Rectal smooth muscle tissue (tissue), 1 donor: ENCODE measurements around the gene CAMTA1.

Experiments used
- H3K27ac ChIP-seq: one replicate; pipeline ENCODE4 v1.7.0; 2013; ENCODE audit warnings: low read depth, low read length, inconsistent platforms
- H3K27me3 ChIP-seq: one replicate; pipeline ENCODE4 v1.7.0; 2013; ENCODE audit warnings: low read length; ENCODE audit not compliant: control insufficient read depth, insufficient read depth
- H3K36me3 ChIP-seq: one replicate; pipeline ENCODE4 v1.7.0; 2013; ENCODE audit warnings: low read length; ENCODE audit not compliant: control insufficient read depth, insufficient read depth
- H3K4me1 ChIP-seq: one replicate; pipeline ENCODE4 v1.7.0; 2013; ENCODE audit warnings: low read length; ENCODE audit not compliant: control insufficient read depth, insufficient read depth
- H3K4me3 ChIP-seq: one replicate; pipeline ENCODE4 v1.7.0; 2013; ENCODE audit warnings: low read length
- H3K9ac ChIP-seq: one replicate; pipeline ENCODE4 v1.7.0; 2013; ENCODE audit warnings: low read length

CAMTA1 gene

GRCh38 chr1:6982860-6983259, 197.6 kb downstream of the CAMTA1 start:
- H3K36me3 ChIP-seq, result no peaks in the 10 kb centered on the region

GRCh38 chr1:6984536-6984935, 199.3 kb downstream of the CAMTA1 start:
- Histone ChIP-seq H3K27me3 (no peaks in the 10 kb centered on the region), H3K27ac (no peak overlapping the region), H3K9ac (no peak overlapping the region), H3K36me3 (no peaks in the 10 kb centered on the region), H3K4me3 (no peak overlapping the region), H3K4me1 (no peaks in the 10 kb centered on the region)

More at GRCh38 chr1:6982860-6983259, 197.6 kb downstream of the CAMTA1 start:
- Histone ChIP-seq H3K4me3 (no peak overlapping the region), H3K4me1 (no peaks in the 10 kb centered on the region), H3K9ac (no peak overlapping the region), H3K27ac (no peak overlapping the region), H3K27me3 (no peaks in the 10 kb centered on the region)

DNA sequence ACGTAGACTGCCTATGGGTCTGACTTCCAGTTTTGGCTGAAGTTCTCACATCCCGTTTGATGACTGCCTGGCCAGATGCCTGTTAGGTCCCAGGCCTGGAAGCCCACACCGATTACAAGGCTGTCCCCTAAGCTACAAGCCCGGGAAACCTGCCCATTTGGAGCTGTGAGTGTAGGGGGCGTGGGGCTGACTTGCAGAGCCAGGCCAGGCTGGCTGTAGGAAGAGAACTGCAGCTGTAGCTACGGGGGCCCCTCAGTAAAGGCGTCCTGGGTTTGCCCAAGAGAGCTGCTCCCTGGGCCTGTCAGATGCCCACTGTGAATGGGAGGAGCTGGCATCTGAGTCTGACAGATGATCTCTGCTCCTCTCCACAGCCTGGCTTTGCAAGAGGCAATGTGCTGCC, 199.7 kb downstream of the CAMTA1 start:
- Histone ChIP-seq H3K36me3 (no peaks in the 10 kb centered on the region), H3K9ac (no peak overlapping the region), H3K27me3 (no peaks in the 10 kb centered on the region), H3K4me1 (no peaks in the 10 kb centered on the region), H3K4me3 (no peak overlapping the region), H3K27ac (no peak overlapping the region)

GRCh38 chr1:6985549-6986276, 200.5 kb downstream of the CAMTA1 start:
- Histone ChIP-seq H3K4me1 (no peaks in the 10 kb centered on the region), H3K27ac (no peak overlapping the region), H3K36me3 (no peaks in the 10 kb centered on the region), H3K9ac (no peak overlapping the region), H3K4me3 (no peak overlapping the region), H3K27me3 (no peaks in the 10 kb centered on the region)

DNA sequence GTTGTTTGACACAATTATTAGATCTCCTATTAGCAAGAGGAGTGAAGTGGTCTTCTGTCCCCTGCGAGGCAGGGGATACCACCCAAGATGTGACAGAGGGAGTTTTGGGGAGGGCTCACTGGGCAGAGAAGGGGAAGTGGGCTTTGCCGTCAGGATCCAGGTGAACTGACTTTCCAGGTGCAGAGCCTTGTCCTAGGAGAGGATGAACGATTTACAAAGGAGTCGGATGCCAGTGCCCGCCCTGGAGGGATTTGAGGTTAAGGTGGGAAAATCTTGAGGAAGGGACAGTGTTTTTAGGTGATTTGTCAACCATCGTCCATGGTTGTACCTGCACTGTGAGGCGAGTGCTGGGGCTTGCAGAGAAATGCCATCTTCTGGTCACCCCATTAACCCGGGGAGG, 201.0 kb downstream of the CAMTA1 start:
- no peak overlapping the region for H3K4me3 ChIP-seq
- H3K4me1 ChIP-seq, result no peaks in the 10 kb centered on the region
- no peaks in the 10 kb centered on the region for H3K27me3 ChIP-seq
- H3K36me3 ChIP-seq, result no peaks in the 10 kb centered on the region
- H3K9ac ChIP-seq, result no peak overlapping the region
- H3K27ac ChIP-seq, result no peak overlapping the region

- H3K27ac ChIP-seq, result no peak overlapping the region
Measured at GRCh38 chr1:6987940-6988339, 202.7 kb downstream of the CAMTA1 start.

GRCh38 chr1:6988796-6989195, 203.5 kb downstream of the CAMTA1 start:
- Histone ChIP-seq H3K4me3 (no peak overlapping the region), H3K27ac (no peak overlapping the region), H3K4me1 (no peaks in the 10 kb centered on the region), H3K36me3 (no peaks in the 10 kb centered on the region), H3K9ac (no peak overlapping the region), H3K27me3 (no peaks in the 10 kb centered on the region)

More at GRCh38 chr1:6987940-6988339, 202.7 kb downstream of the CAMTA1 start:
- no peaks in the 10 kb centered on the region for H3K4me1 ChIP-seq
- H3K36me3 ChIP-seq, result no peaks in the 10 kb centered on the region
- H3K9ac ChIP-seq, result no peak overlapping the region
- H3K27me3 ChIP-seq, result no peaks in the 10 kb centered on the region
- H3K4me3 ChIP-seq, result no peak overlapping the region

- no peaks in the 10 kb centered on the region for H3K27me3 ChIP-seq
- H3K9ac ChIP-seq, result no peak overlapping the region
Measured at GRCh38 chr1:6989212-6990159, 204.2 kb downstream of the CAMTA1 start.

DNA sequence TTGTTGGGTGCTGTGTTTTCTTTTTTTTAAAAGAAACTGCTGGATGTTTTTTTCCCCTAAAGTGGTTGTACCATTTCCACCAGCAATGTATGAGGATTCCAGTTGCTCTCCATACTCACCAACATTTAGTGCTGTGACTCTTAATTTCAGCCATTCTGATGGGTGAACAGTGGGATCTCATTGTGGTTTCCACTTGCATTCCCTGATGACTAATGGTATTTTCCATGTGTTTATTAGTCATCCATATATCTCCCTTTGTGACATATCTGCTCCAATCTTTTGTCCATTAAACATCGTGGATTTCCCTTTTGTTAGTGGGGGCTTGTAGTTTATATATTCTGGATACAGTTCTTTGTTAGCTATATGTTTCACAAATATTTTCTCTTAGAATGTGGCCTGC, 206.0 kb downstream of the CAMTA1 start:
- no peaks in the 10 kb centered on the region for H3K36me3 ChIP-seq
- no peak overlapping the region for H3K27ac ChIP-seq
- no peaks in the 10 kb centered on the region for H3K4me1 ChIP-seq
- no peak overlapping the region for H3K9ac ChIP-seq
- no peak overlapping the region for H3K4me3 ChIP-seq
- no peaks in the 10 kb centered on the region for H3K27me3 ChIP-seq

More at GRCh38 chr1:6989212-6990159, 204.2 kb downstream of the CAMTA1 start:
- H3K4me3 ChIP-seq, result no peak overlapping the region
- no peaks in the 10 kb centered on the region for H3K36me3 ChIP-seq
- no peak overlapping the region for H3K27ac ChIP-seq
- H3K4me1 ChIP-seq, result no peaks in the 10 kb centered on the region

- Histone ChIP-seq H3K9ac (no peak overlapping the region), H3K4me3 (no peak overlapping the region), H3K27ac (no peak overlapping the region), H3K27me3 (no peaks in the 10 kb centered on the region), H3K36me3 (no peaks in the 10 kb centered on the region), H3K4me1 (no peaks in the 10 kb centered on the region)
Measured at GRCh38 chr1:6995789-6996188, 210.5 kb downstream of the CAMTA1 start.

DNA sequence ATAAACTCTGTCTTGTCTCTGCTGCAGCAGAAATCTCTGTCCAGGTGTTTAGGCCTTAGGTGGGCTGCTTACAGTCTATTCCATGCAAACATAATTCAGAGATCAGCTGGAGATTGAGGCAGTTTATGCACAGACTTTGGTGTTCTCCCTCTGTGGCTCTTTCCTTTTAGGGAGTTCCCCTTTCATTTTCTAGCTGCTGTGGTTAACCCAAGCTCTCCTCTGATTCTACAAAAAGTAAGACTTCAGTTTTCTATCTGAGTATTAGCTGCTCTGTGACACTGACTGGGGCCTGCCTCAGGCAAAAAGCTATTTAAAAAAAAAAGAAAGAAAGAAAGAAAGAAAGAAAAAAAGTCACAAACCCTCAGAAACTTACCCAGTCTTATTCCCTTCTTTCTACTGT, 211.1 kb downstream of the CAMTA1 start:
- H3K4me3 ChIP-seq, result no peak overlapping the region
- H3K9ac ChIP-seq, result no peak overlapping the region
- H3K36me3 ChIP-seq, result no peaks in the 10 kb centered on the region
- no peaks in the 10 kb centered on the region for H3K4me1 ChIP-seq
- H3K27ac ChIP-seq, result no peak overlapping the region
- H3K27me3 ChIP-seq, result no peaks in the 10 kb centered on the region

DNA sequence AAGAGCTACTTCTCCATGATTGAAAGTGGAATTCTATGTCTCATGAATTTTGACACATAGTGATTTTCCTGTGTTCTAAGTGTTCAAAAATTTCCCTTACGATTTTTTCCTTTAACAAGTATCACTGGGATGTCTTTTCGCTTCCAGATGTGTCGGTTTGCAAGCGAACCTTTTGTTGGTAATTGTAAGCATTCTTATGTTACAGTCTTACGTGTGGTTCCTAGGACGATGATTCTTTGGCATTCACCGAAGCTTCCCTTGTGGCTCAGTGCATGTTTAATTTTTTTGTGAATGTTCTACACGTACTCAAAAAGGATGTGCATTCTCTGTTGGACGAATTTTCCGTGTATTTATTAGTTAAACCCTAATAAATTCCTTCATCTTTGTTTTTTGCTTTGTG, 211.6 kb downstream of the CAMTA1 start:
- H3K27me3 ChIP-seq, result no peaks in the 10 kb centered on the region
- no peaks in the 10 kb centered on the region for H3K36me3 ChIP-seq
- H3K4me3 ChIP-seq, result no peak overlapping the region
- H3K4me1 ChIP-seq, result no peaks in the 10 kb centered on the region
- H3K9ac ChIP-seq, result no peak overlapping the region
- no peak overlapping the region for H3K27ac ChIP-seq
